Measurements from ENCODE around the gene ARL10.

ARL10 gene

DNA sequence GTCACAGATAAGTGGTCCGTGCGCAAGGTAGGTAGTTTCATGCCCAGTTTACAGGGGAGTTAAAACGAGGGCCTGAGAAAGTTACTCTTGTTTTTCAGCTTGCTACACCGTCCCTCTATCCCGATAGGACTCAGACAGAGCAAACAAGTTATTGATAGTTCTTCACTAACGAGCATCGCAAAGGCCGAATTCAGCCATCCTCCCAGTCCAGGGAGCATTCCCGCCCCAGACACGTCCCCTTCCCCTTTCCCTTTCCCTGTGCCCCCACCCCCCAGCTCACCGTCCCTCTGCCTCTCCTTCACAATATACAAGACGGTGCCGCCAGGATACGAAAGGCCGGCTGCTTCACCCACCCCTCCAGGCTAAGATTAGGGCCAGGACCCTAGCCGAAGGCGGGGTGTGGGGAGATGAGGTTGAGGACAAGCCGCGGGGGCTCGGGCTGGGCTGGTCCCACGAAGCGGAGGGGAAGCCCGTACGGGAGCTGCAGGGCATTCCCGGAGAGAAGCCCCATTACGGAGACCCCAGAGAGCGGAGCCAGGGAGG lies 4.3 kb upstream of the ARL10 start:
- Histone ChIP-seq H3K4me2 (ENCODE audit: low read length) (peak overlapping the region; percentile 87), H3K4me1 (ENCODE audit: control insufficient read depth in 1 of 2, insufficient read depth in 2 of 2, low read length in 2 of 2) (peaks cover 4 to 7% of the 10 kb centered on the region in 2 experiments), H2AK5ac (ENCODE audit: low read length) (no peak overlapping the region), H3K14ac (ENCODE audit: low read length) (peak overlapping the region; percentile 59), H2AFZ (ENCODE audit: insufficient read depth, low read length, poor library complexity) (peak overlapping the region; percentile 61), H4K8ac (ENCODE audit: low read depth, low read length) (peak overlapping the region; percentile 81), H3K36me3 (ENCODE audit: control insufficient read depth in 1 of 2, insufficient read depth in 2 of 2, low read length in 2 of 2) (peaks cover 7 to 9% of the 10 kb centered on the region in 2 experiments), H3K4me3 (ENCODE audit: low read depth, low read length) (peak overlapping the region; percentile 88), H3K4ac (ENCODE audit: low read depth, low read length) (peak overlapping the region; percentile 13), H2BK120ac (ENCODE audit: insufficient read depth, low read length, poor library complexity) (peak overlapping the region; percentile 4), H3K79me1 (ENCODE audit: low read length) (peaks cover 10% of the 10 kb centered on the region), H3K9ac (ENCODE audit: low read length) (peak overlapping the region; percentile 84), H3K9me3 (ENCODE audit: insufficient read depth, low read depth, low read length) (peaks cover 5% of the 10 kb centered on the region), H3K79me2 (ENCODE audit: control insufficient read depth, insufficient read depth, low read length, poor library complexity) (peaks cover 7% of the 10 kb centered on the region), H3K27ac (ENCODE audit: low read depth, low read length) (no peak overlapping the region), H3K23ac (ENCODE audit: low read length) (no peak overlapping the region), H4K12ac (ENCODE audit: low read depth, low read length) (peak overlapping the region; percentile 4), H2BK5ac (ENCODE audit: low read depth, low read length, poor library complexity) (no peak overlapping the region), H3K18ac (ENCODE audit: low read length) (peak overlapping the region; percentile 44), H2BK12ac (ENCODE audit: low read length) (no peak overlapping the region), H4K91ac (ENCODE audit: low read depth, low read length) (peak overlapping the region; percentile 41), H3K27me3 (ENCODE audit: insufficient read depth, low read length) (peaks cover 13% of the 10 kb centered on the region)
- DNase-seq = no peak
- WGBS (ENCODE audit: extremely low coverage, insufficient coverage, insufficient read length) = no CpG with 5 or more reads among the region's 27 CpGs

DNA sequence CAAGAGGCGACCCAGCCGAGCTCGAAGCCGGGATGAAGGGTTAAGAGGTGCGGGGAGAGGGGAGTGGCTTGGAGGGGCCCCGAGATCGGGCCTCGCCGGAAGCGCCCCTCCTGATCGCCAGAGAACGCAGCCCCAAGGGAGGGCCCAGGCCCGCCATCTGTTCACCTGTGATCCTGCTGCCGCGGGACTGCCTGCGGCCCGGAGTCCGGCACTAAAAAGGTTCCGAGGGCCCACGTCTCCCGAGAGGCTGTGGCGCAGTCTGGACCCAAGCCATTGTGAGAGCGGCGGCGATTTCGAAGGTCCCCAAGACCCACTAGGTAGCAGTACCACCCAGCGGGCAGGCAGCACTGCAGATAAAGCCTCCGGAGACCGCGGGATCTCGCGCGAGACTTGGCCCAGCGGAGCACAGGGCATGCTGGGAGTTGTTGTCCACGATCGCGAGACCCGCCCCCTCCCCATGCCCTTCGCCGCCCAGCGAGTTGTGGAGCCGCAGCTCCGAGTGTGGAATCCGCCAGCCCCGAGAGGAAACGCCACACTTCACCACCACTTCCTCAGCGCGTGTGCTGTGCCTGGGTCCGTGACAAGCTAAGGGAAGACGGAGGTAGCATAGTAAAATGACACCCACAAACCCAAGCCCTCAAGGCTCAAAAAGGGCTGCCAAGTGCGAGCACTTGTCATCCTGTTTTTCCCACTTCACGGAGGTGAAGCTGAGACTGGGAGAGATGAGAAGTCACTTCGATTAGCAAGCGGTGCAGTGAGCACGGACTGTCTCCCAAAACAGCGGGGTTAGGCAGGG lies 3.7 kb upstream of the ARL10 start, which contains the start of gene KIAA1191:
TSS of gene KIAA1191 (minus strand) at position 328 of the 796 bp plus-strand sequence. CDS start 2,256 bp downstream, outside the sequence.
- peaks cover 10% of the 10 kb centered on the region for H3K79me1 ChIP-seq (ENCODE audit: low read length)
- peaks cover 5% of the 10 kb centered on the region for H3K9me3 ChIP-seq (ENCODE audit: insufficient read depth, low read depth, low read length)
- H3K36me3 ChIP-seq (ENCODE audit: control insufficient read depth in 1 of 2, insufficient read depth in 2 of 2, low read length in 2 of 2) = peaks cover 4 to 7% of the 10 kb centered on the region in 2 experiments
- peak within 1 kb of the TSS; percentile 59 for H3K14ac ChIP-seq (ENCODE audit: low read length)
- H4K91ac ChIP-seq (ENCODE audit: low read depth, low read length) = peak within 1 kb of the TSS; percentile 41
- peaks cover 16% of the 10 kb centered on the region for H3K27me3 ChIP-seq (ENCODE audit: insufficient read depth, low read length)
- peak within 1 kb of the TSS; percentile 87 for H3K4me2 ChIP-seq (ENCODE audit: low read length)
- H4K12ac ChIP-seq (ENCODE audit: low read depth, low read length) = peak within 1 kb of the TSS; percentile 4
- peaks cover 7% of the 10 kb centered on the region for H3K79me2 ChIP-seq (ENCODE audit: control insufficient read depth, insufficient read depth, low read length, poor library complexity)
- peak within 1 kb of the TSS; percentile 61 for H2AFZ ChIP-seq (ENCODE audit: insufficient read depth, low read length, poor library complexity)
- no peak within 1 kb of the TSS for H2AK5ac ChIP-seq (ENCODE audit: low read length)
- H3K27ac ChIP-seq (ENCODE audit: low read depth, low read length) = no peak within 1 kb of the TSS
- DNase-seq = peak; percentile 82 to 88
- no peak within 1 kb of the TSS for H3K23ac ChIP-seq (ENCODE audit: low read length)
- peak within 1 kb of the TSS; percentile 4 for H2BK120ac ChIP-seq (ENCODE audit: insufficient read depth, low read length, poor library complexity)
- H3K9ac ChIP-seq (ENCODE audit: low read length) = peak within 1 kb of the TSS; percentile 84
- H2BK5ac ChIP-seq (ENCODE audit: low read depth, low read length, poor library complexity) = no peak within 1 kb of the TSS
- peak within 1 kb of the TSS; percentile 13 for H3K4ac ChIP-seq (ENCODE audit: low read depth, low read length)
- peak within 1 kb of the TSS; percentile 88 for H3K4me3 ChIP-seq (ENCODE audit: low read depth, low read length)
- peak within 1 kb of the TSS; percentile 44 for H3K18ac ChIP-seq (ENCODE audit: low read length)
- H2BK12ac ChIP-seq (ENCODE audit: low read length) = no peak within 1 kb of the TSS
- no CpG with 5 or more reads among the region's 56 CpGs for WGBS (ENCODE audit: extremely low coverage, insufficient coverage, insufficient read length)
- H4K8ac ChIP-seq (ENCODE audit: low read depth, low read length) = peak within 1 kb of the TSS; percentile 81
- peaks cover 8 to 12% of the 10 kb centered on the region in 2 experiments for H3K4me1 ChIP-seq (ENCODE audit: control insufficient read depth in 1 of 2, insufficient read depth in 2 of 2, low read length in 2 of 2)

DNA sequence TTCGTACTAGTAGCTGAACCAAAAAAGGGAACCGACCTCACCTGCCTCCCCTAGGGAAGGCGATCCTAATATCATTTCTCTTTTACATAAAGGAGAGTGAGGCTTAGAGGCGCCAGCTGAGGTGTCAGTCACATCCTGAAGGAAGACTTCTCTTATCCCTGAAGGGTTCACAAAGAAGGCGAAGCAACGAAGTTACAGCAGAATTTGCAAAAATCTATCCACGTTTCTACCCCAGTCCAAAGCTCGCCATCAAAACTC lies 3.1 kb upstream of the ARL10 start:
- Histone ChIP-seq H2BK5ac (ENCODE audit: low read depth, low read length, poor library complexity) (no peak overlapping the region), H4K8ac (ENCODE audit: low read depth, low read length) (no peak overlapping the region)
- no CpG with 5 or more reads among the region's 8 CpGs for WGBS (ENCODE audit: extremely low coverage, insufficient coverage, insufficient read length)

DNA sequence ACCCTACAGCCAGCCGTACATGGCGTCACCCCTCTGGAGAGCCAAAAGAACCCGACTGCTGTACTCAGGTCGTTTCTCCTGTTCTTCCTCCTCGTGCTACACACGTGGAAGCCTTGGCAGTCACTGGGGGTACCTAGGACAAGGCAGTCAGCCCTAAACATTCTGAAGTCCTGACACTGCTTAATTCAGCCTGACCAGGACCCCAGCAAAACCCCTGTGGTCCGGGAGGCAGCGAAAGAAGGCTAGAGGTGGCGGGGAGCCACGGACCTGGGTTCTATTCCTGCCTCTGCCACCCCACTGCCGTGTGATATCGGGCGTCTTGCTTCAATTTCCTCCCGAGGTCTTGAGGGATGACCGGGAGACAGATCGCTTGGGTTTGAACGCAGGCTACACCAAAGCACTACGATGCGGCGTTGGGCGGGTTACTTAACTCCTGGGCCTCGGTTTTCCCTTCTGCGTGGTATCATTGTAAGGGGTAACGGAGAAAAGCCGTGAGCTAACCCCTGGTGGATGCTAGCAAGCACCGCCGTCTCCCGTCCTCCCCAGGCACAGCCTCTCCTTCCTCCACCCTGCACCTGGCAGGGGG lies 429 bp upstream of the ARL10 start:
- no peak overlapping the region for H4K12ac ChIP-seq (ENCODE audit: low read depth, low read length)
- no peak overlapping the region for H2BK120ac ChIP-seq (ENCODE audit: insufficient read depth, low read length, poor library complexity)
- peaks cover 8 to 12% of the 10 kb centered on the region in 2 experiments for H3K4me1 ChIP-seq (ENCODE audit: control insufficient read depth in 1 of 2, insufficient read depth in 2 of 2, low read length in 2 of 2)
- H2AK5ac ChIP-seq (ENCODE audit: low read length) = no peak overlapping the region
- H3K27me3 ChIP-seq (ENCODE audit: insufficient read depth, low read length) = peaks cover 17% of the 10 kb centered on the region
- H4K91ac ChIP-seq (ENCODE audit: low read depth, low read length) = no peak overlapping the region
- H3K36me3 ChIP-seq (ENCODE audit: control insufficient read depth in 1 of 2, insufficient read depth in 2 of 2, low read length in 2 of 2) = peaks cover 4 to 7% of the 10 kb centered on the region in 2 experiments
- DNase-seq = no peak
- H3K4ac ChIP-seq (ENCODE audit: low read depth, low read length) = no peak overlapping the region
- no peak overlapping the region for H3K18ac ChIP-seq (ENCODE audit: low read length)
- no peak overlapping the region for H2BK5ac ChIP-seq (ENCODE audit: low read depth, low read length, poor library complexity)
- peaks cover 7% of the 10 kb centered on the region for H3K79me2 ChIP-seq (ENCODE audit: control insufficient read depth, insufficient read depth, low read length, poor library complexity)
- no peak overlapping the region for H3K27ac ChIP-seq (ENCODE audit: low read depth, low read length)
- no peak overlapping the region for H2BK12ac ChIP-seq (ENCODE audit: low read length)
- peaks cover 10% of the 10 kb centered on the region for H3K79me1 ChIP-seq (ENCODE audit: low read length)
- peak overlapping the region; percentile 84 for H3K4me3 ChIP-seq (ENCODE audit: low read depth, low read length)
- WGBS (ENCODE audit: extremely low coverage, insufficient coverage, insufficient read length) = no CpG with 5 or more reads among the region's 28 CpGs
- H2AFZ ChIP-seq (ENCODE audit: insufficient read depth, low read length, poor library complexity) = peak overlapping the region; percentile 30
- peak overlapping the region; percentile 97 for H3K4me2 ChIP-seq (ENCODE audit: low read length)
- peak overlapping the region; percentile 14 for H3K9ac ChIP-seq (ENCODE audit: low read length)
- H3K14ac ChIP-seq (ENCODE audit: low read length) = no peak overlapping the region
- H4K8ac ChIP-seq (ENCODE audit: low read depth, low read length) = peak overlapping the region; percentile 68
- peaks cover 5% of the 10 kb centered on the region for H3K9me3 ChIP-seq (ENCODE audit: insufficient read depth, low read depth, low read length)
- no peak overlapping the region for H3K23ac ChIP-seq (ENCODE audit: low read length)

More for the DNA sequence above, 3.1 kb upstream of the ARL10 start:
- H4K91ac ChIP-seq (ENCODE audit: low read depth, low read length) = no peak overlapping the region
- H3K4me2 ChIP-seq (ENCODE audit: low read length) = peak overlapping the region; percentile 87
- peak overlapping the region; percentile 70 for H3K4me3 ChIP-seq (ENCODE audit: low read depth, low read length)
- H2AFZ ChIP-seq (ENCODE audit: insufficient read depth, low read length, poor library complexity) = peak overlapping the region; percentile 18
- no peak overlapping the region for H2AK5ac ChIP-seq (ENCODE audit: low read length)
- H3K36me3 ChIP-seq (ENCODE audit: control insufficient read depth in 1 of 2, insufficient read depth in 2 of 2, low read length in 2 of 2) = peaks cover 2 to 5% of the 10 kb centered on the region in 2 experiments
- H3K18ac ChIP-seq (ENCODE audit: low read length) = no peak overlapping the region
- H3K23ac ChIP-seq (ENCODE audit: low read length) = no peak overlapping the region
- no peak overlapping the region for H4K12ac ChIP-seq (ENCODE audit: low read depth, low read length)
- H3K14ac ChIP-seq (ENCODE audit: low read length) = no peak overlapping the region
- peaks cover 7% of the 10 kb centered on the region for H3K79me2 ChIP-seq (ENCODE audit: control insufficient read depth, insufficient read depth, low read length, poor library complexity)
- H3K9ac ChIP-seq (ENCODE audit: low read length) = no peak overlapping the region
- no peak overlapping the region for H2BK120ac ChIP-seq (ENCODE audit: insufficient read depth, low read length, poor library complexity)
- peaks cover 10% of the 10 kb centered on the region for H3K79me1 ChIP-seq (ENCODE audit: low read length)
- peaks cover 5% of the 10 kb centered on the region for H3K9me3 ChIP-seq (ENCODE audit: insufficient read depth, low read depth, low read length)
- no peak overlapping the region for H2BK12ac ChIP-seq (ENCODE audit: low read length)
- DNase-seq = no peak
- H3K27me3 ChIP-seq (ENCODE audit: insufficient read depth, low read length) = peaks cover 17% of the 10 kb centered on the region
- no peak overlapping the region for H3K4ac ChIP-seq (ENCODE audit: low read depth, low read length)
- peaks cover 8 to 12% of the 10 kb centered on the region in 2 experiments for H3K4me1 ChIP-seq (ENCODE audit: control insufficient read depth in 1 of 2, insufficient read depth in 2 of 2, low read length in 2 of 2)
- H3K27ac ChIP-seq (ENCODE audit: low read depth, low read length) = no peak overlapping the region

Data from trophoblast cell (in vitro differentiated cells and primary cell).